Measurements from ENCODE around the gene PLSCR4.
A peak's percentile ranks its signal among the peaks of the same experiment; 100 is the strongest.

Gene PLSCR4

GRCh38 chr3:146184241-146185015 is 66.5 kb downstream of the PLSCR4 start:
- Histone ChIP-seq H3K36me3 (ENCODE audit: insufficient read depth, low read length) (no peaks in the 10 kb centered on the region), H3K9ac (ENCODE audit: low read depth, low read length) (no peak overlapping the region), H3K9me3 (replicated peaks; ENCODE audit: low read length) (no peaks in the 10 kb centered on the region), H3K4me3 (ENCODE audit: low read length) (no peak overlapping the region), H3K4me2 (ENCODE audit: low read length) (no peak overlapping the region), H3K4me1 (ENCODE audit: control insufficient read depth, insufficient read depth, low read length) (peaks cover 9% of the 10 kb centered on the region), H3K27me3 (ENCODE audit: control insufficient read depth, insufficient read depth, low read length) (no peaks in the 10 kb centered on the region)

GRCh38 chr3:146181216-146181615 is 69.7 kb downstream of the PLSCR4 start:
- H3K4me3 ChIP-seq (ENCODE audit: low read length): no peak overlapping the region
- no peaks in the 10 kb centered on the region for H3K9me3 ChIP-seq (replicated peaks; ENCODE audit: low read length)
- no peaks in the 10 kb centered on the region for H3K36me3 ChIP-seq (ENCODE audit: insufficient read depth, low read length)
- peaks cover 9% of the 10 kb centered on the region for H3K4me1 ChIP-seq (ENCODE audit: control insufficient read depth, insufficient read depth, low read length)
- H3K4me2 ChIP-seq (ENCODE audit: low read length): no peak overlapping the region
- no peak overlapping the region for H3K9ac ChIP-seq (ENCODE audit: low read depth, low read length)
- no peaks in the 10 kb centered on the region for H3K27me3 ChIP-seq (ENCODE audit: control insufficient read depth, insufficient read depth, low read length)

DNA sequence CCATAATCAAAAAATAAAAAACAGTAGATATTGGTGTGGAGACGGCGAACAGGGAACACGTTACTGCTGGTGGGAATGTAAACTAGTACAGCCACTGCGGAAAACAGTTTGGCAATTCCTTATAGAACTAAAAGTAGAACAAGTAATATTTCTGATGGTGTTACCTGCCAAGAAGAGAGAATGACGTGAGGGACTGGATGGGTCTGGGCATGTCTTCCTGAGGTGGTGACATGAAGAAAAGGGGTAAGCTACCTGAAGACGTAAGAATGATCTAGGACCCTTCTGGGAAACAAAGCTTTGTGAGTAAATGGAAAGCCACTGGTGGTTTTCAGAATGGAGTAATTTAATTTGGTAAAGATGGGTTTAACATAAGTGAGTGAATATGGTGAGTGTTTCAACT is 70.5 kb downstream of the PLSCR4 start:
- Histone ChIP-seq H3K4me3 (ENCODE audit: low read length) (no peak overlapping the region), H3K4me2 (ENCODE audit: low read length) (no peak overlapping the region), H3K27me3 (ENCODE audit: control insufficient read depth, insufficient read depth, low read length) (no peaks in the 10 kb centered on the region), H3K9ac (ENCODE audit: low read depth, low read length) (no peak overlapping the region), H3K4me1 (ENCODE audit: control insufficient read depth, insufficient read depth, low read length) (peaks cover 9% of the 10 kb centered on the region), H3K36me3 (ENCODE audit: insufficient read depth, low read length) (no peaks in the 10 kb centered on the region), H3K9me3 (replicated peaks; ENCODE audit: low read length) (no peaks in the 10 kb centered on the region)

GRCh38 chr3:146178006-146178689 is 72.8 kb downstream of the PLSCR4 start:
- no peak overlapping the region for H3K4me2 ChIP-seq (ENCODE audit: low read length)
- H3K9ac ChIP-seq (ENCODE audit: low read depth, low read length): no peak overlapping the region
- H3K9me3 ChIP-seq (replicated peaks; ENCODE audit: low read length): no peaks in the 10 kb centered on the region
- no peaks in the 10 kb centered on the region for H3K36me3 ChIP-seq (ENCODE audit: insufficient read depth, low read length)
- no peaks in the 10 kb centered on the region for H3K27me3 ChIP-seq (ENCODE audit: control insufficient read depth, insufficient read depth, low read length)
- H3K4me3 ChIP-seq (ENCODE audit: low read length): no peak overlapping the region
- H3K4me1 ChIP-seq (ENCODE audit: control insufficient read depth, insufficient read depth, low read length): no peaks in the 10 kb centered on the region

DNA sequence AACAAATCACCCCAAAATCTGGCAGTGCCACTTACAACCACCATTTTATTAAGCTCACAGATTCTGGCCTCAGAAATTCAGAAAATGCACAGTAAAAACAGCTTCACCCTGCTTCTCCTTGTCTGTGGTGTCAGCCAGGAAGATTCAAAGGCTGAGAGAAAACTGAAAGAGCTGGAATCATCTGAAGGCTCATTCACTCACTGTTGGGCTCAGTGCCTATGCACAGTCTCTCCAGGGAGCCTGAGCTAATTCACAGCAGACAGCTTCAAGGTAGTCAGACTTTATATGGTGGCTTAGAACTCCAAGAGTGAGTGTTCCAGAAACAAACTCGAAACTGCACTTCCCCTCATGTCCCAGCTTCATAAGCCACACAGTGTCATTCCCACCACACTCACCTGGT is 73.4 kb downstream of the PLSCR4 start:
- H3K9me3 ChIP-seq (replicated peaks; ENCODE audit: low read length): no peaks in the 10 kb centered on the region
- no peaks in the 10 kb centered on the region for H3K27me3 ChIP-seq (ENCODE audit: control insufficient read depth, insufficient read depth, low read length)
- no peak overlapping the region for H3K4me3 ChIP-seq (ENCODE audit: low read length)
- no peak overlapping the region for H3K9ac ChIP-seq (ENCODE audit: low read depth, low read length)
- H3K4me2 ChIP-seq (ENCODE audit: low read length): no peak overlapping the region
- H3K36me3 ChIP-seq (ENCODE audit: insufficient read depth, low read length): no peaks in the 10 kb centered on the region
- no peaks in the 10 kb centered on the region for H3K4me1 ChIP-seq (ENCODE audit: control insufficient read depth, insufficient read depth, low read length)

DNA sequence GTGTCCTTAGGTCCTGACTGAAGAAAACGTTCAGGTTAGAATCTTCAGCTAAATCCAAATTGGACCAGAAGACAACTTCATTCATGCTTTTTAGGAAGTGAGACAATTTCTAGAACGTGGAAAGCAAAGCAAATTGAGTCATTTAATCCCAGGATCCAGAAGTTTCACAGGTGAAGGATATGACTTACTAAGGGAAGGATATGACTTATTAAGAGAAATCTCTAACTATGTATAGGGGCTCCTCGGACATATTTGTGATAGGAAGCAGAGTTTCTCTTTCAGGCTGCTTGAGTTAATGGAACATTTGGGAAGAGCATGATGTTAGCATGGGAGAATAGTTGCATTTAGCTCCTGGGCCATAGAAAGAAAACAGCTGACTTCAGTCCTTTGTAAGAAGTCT is 73.8 kb downstream of the PLSCR4 start:
- Histone ChIP-seq H3K36me3 (ENCODE audit: insufficient read depth, low read length) (no peaks in the 10 kb centered on the region), H3K9ac (ENCODE audit: low read depth, low read length) (no peak overlapping the region), H3K9me3 (replicated peaks; ENCODE audit: low read length) (no peaks in the 10 kb centered on the region), H3K4me2 (ENCODE audit: low read length) (no peak overlapping the region), H3K4me3 (ENCODE audit: low read length) (no peak overlapping the region), H3K27me3 (ENCODE audit: control insufficient read depth, insufficient read depth, low read length) (no peaks in the 10 kb centered on the region), H3K4me1 (ENCODE audit: control insufficient read depth, insufficient read depth, low read length) (no peaks in the 10 kb centered on the region)

DNA sequence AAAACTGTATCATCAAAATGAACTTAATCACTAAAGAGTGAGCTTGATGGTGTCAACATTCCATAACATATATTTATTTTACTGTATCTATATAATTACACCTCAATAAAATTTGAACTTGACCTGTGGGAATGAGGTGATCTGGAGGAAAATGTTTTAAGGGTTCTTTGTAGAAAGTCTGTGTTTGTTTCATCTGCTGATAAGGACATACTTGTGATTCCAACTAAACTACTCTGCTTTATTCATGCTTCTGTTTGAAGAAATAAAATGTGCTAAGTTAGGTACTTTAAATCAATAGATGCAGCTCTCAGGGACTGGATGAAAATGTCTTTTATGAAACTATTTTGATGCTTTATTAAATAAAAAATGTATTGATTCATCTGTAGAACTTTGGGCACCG is 78.3 kb downstream of the PLSCR4 start:
- Histone ChIP-seq H3K4me1 (ENCODE audit: control insufficient read depth, insufficient read depth, low read length) (peaks cover under 1% of the 10 kb centered on the region), H3K4me2 (ENCODE audit: low read length) (no peak overlapping the region), H3K4me3 (ENCODE audit: low read length) (no peak overlapping the region), H3K27me3 (ENCODE audit: control insufficient read depth, insufficient read depth, low read length) (no peaks in the 10 kb centered on the region), H3K9me3 (replicated peaks; ENCODE audit: low read length) (no peaks in the 10 kb centered on the region), H3K36me3 (ENCODE audit: insufficient read depth, low read length) (no peaks in the 10 kb centered on the region), H3K9ac (ENCODE audit: low read depth, low read length) (no peak overlapping the region)

DNA sequence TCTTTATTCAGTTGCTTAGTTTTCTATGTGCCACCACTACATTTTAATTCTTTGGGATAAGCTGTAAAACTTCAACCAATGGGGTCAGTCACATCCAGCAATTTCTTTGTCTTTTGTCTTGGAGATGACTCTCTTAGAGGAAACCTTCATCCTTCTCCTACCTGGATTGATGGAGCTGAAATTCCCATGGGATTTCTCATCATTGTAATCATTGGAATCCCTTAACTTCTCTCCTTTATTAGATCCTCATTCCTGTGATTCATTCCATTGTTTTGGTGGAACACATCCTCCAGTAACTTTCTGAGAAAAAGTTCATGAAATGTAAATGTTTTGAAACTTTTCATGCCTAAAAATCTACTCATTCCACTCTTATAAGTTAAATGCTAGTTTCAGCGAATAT is 80.3 kb downstream of the PLSCR4 start:
- H3K4me2 ChIP-seq (ENCODE audit: low read length): no peak overlapping the region
- H3K9me3 ChIP-seq (replicated peaks; ENCODE audit: low read length): no peaks in the 10 kb centered on the region
- no peak overlapping the region for H3K4me3 ChIP-seq (ENCODE audit: low read length)
- H3K4me1 ChIP-seq (ENCODE audit: control insufficient read depth, insufficient read depth, low read length): peaks cover 19% of the 10 kb centered on the region
- H3K9ac ChIP-seq (ENCODE audit: low read depth, low read length): no peak overlapping the region
- H3K27me3 ChIP-seq (ENCODE audit: control insufficient read depth, insufficient read depth, low read length): no peaks in the 10 kb centered on the region
- H3K36me3 ChIP-seq (ENCODE audit: insufficient read depth, low read length): no peaks in the 10 kb centered on the region

DNA sequence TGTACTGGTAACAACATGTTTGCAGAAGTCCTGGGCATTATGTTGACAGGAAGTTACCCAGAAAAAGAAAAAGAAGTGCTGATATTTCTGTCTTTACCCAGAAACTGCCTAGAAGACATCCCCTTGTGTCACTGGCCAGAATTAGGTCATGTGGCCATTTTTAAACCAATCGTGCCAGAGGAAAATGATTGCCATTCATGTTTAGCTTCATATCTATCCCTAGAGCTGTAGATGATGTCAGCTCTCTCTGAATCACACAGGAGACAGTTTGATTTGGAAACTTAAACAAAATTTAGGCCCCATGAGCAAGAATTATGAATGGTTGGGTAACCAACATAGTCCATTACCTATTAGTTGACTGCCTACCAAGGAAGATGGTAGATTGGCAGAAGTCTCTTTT is 81.0 kb downstream of the PLSCR4 start:
- no peaks in the 10 kb centered on the region for H3K36me3 ChIP-seq (ENCODE audit: insufficient read depth, low read length)
- H3K4me1 ChIP-seq (ENCODE audit: control insufficient read depth, insufficient read depth, low read length): peaks cover 26% of the 10 kb centered on the region
- H3K9ac ChIP-seq (ENCODE audit: low read depth, low read length): no peak overlapping the region
- H3K27me3 ChIP-seq (ENCODE audit: control insufficient read depth, insufficient read depth, low read length): no peaks in the 10 kb centered on the region
- H3K4me3 ChIP-seq (ENCODE audit: low read length): no peak overlapping the region
- H3K9me3 ChIP-seq (replicated peaks; ENCODE audit: low read length): no peaks in the 10 kb centered on the region
- H3K4me2 ChIP-seq (ENCODE audit: low read length): no peak overlapping the region

DNA sequence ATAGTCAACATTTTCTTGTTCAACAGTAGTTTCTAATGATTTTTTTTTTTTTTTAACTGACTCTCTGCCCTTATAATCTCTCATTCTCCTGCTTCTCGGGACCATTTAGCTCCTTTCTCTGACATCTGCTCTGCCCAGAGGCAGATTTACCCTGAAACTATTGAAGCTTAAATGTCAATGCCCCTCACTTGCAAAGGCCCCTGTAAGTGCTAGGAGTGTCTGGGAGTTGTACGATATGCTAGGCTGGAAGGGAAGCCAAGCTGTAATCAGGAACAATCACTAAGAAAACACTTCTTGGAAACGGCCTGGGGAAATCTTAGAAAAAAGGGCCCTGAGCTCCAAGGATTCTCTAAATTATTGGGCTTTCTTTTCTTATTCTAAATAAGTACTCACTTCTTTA is 84.1 kb downstream of the PLSCR4 start:
- Histone ChIP-seq H3K36me3 (ENCODE audit: insufficient read depth, low read length) (no peaks in the 10 kb centered on the region), H3K4me1 (ENCODE audit: control insufficient read depth, insufficient read depth, low read length) (peaks cover 55% of the 10 kb centered on the region), H3K9ac (ENCODE audit: low read depth, low read length) (peak overlapping the region; percentile 66)

GRCh38 chr3:146166415-146166821 is 84.5 kb downstream of the PLSCR4 start:
- no peaks in the 10 kb centered on the region for H3K36me3 ChIP-seq (ENCODE audit: insufficient read depth, low read length)
- H3K9ac ChIP-seq (ENCODE audit: low read depth, low read length): peak overlapping the region; percentile 74
- peak overlapping the region; percentile 64 for H3K4me2 ChIP-seq (ENCODE audit: low read length)
- H3K27me3 ChIP-seq (ENCODE audit: control insufficient read depth, insufficient read depth, low read length): no peaks in the 10 kb centered on the region
- peaks cover 56% of the 10 kb centered on the region for H3K4me1 ChIP-seq (ENCODE audit: control insufficient read depth, insufficient read depth, low read length)
- H3K9me3 ChIP-seq (replicated peaks; ENCODE audit: low read length): no peaks in the 10 kb centered on the region
- peak overlapping the region; percentile 19 for H3K4me3 ChIP-seq (ENCODE audit: low read length)

More for the DNA sequence above, 84.1 kb downstream of the PLSCR4 start:
- Histone ChIP-seq H3K27me3 (ENCODE audit: control insufficient read depth, insufficient read depth, low read length) (no peaks in the 10 kb centered on the region), H3K4me2 (ENCODE audit: low read length) (peak overlapping the region; percentile 62), H3K4me3 (ENCODE audit: low read length) (peak overlapping the region; percentile 19), H3K9me3 (replicated peaks; ENCODE audit: low read length) (no peaks in the 10 kb centered on the region)

DNA sequence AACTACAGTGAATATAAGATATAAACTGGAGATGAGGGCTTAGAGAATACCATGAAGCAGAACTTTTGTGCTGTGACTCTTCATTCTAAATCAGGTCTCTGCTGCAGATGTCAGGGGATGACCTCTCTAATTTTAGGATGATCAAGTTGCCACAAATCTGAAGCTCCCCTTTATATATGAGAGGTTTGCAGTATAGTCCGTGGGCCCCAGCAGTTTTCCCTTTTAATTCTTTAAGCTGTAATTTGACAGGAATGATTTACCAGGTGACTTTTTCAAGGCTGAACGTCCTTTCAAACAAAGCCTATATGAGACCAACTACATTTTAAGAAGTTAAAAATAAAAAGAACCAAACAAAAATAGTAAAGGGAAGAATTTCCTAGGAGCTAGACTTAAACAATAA is 85.0 kb downstream of the PLSCR4 start:
- no peaks in the 10 kb centered on the region for H3K36me3 ChIP-seq (ENCODE audit: insufficient read depth, low read length)
- peaks cover 56% of the 10 kb centered on the region for H3K4me1 ChIP-seq (ENCODE audit: control insufficient read depth, insufficient read depth, low read length)
- H3K4me2 ChIP-seq (ENCODE audit: low read length): peak overlapping the region; percentile 64
- peak overlapping the region; percentile 12 for H3K4me3 ChIP-seq (ENCODE audit: low read length)
- peak overlapping the region; percentile 74 for H3K9ac ChIP-seq (ENCODE audit: low read depth, low read length)
- H3K27me3 ChIP-seq (ENCODE audit: control insufficient read depth, insufficient read depth, low read length): no peaks in the 10 kb centered on the region
- H3K9me3 ChIP-seq (replicated peaks; ENCODE audit: low read length): no peaks in the 10 kb centered on the region
